Upper lobe of left lung (tissue), 6 donors: ENCODE results near the gene MAP3K14. TPM values are rescaled to one million over a fixed set of nuclear protein-coding genes. Genes with fewer than 3 reads are reported as not detected.

ENCODE experiments used
- ATAC-seq, 2 donors: fragments of 200-7000 bp; cut with Tn5 transposase; one replicate each; pipeline ENCODE4 v1.9.1; 2022; ENCODE audit warnings: mild to moderate bottlenecking in 2 of 2, moderate library complexity in 2 of 2; ENCODE audit not compliant: low FRiP score in 2 of 2
- DNase-seq, 2 donors: peaks; one replicate each; pipeline ENCODE4 v3.0.0-alpha.2; 2019 to 2020
- H3K27ac ChIP-seq, 4 donors: fragments of 200-600 bp; sonication (generic); one replicate each; pipeline ENCODE4 v1.5.1; 2016 to 2019
- H3K27me3 ChIP-seq, 4 donors: fragments of 200-600 bp; sonication (generic); one replicate each; pipeline ENCODE4 v1.5.1; 2017 to 2019
- H3K36me3 ChIP-seq, 4 donors: fragments of 200-600 bp; sonication (generic); one replicate each; pipeline ENCODE4 v1.5.1; 2016 to 2019
- H3K4me1 ChIP-seq, 4 donors: fragments of 200-600 bp; sonication (generic); one replicate each; pipeline ENCODE4 v1.5.1; 2018 to 2019
- H3K4me3 ChIP-seq, 4 donors: fragments of 200-600 bp; sonication (generic); one replicate each; pipeline ENCODE4 v1.5.1; 2017 to 2019; ENCODE audit warnings: mild to moderate bottlenecking in 2 of 4, moderate library complexity in 1 of 4
- H3K9me3 ChIP-seq, 4 donors: fragments of 200-600 bp; sonication (generic); one replicate each; pipeline ENCODE4 v1.5.1; 2018 to 2019
- CTCF ChIP-seq, 6 experiments: fragments of 450-650 bp in 4 of 6; fragments of 200-600 bp in 2 of 6; sonication (generic) in 2 of 6; IDR thresholded peaks; one replicate each; pipeline ENCODE4 v1.5.1; 2016 to 2019; ENCODE audit warnings: antibody characterized with exemption in 6 of 6
- EP300 ChIP-seq, 4 donors: sonication (generic); formaldehyde crosslinking; IDR thresholded peaks; one replicate each; pipeline ENCODE4 v1.5.1; 2017; ENCODE audit warnings: antibody characterized with exemption in 4 of 4, control low read depth in 2 of 4
- POLR2A ChIP-seq, 4 donors: fragments of 450-650 bp; IDR thresholded peaks; one replicate each; pipeline ENCODE4 v1.5.1; 2016 to 2017; ENCODE audit warnings: antibody characterized with exemption in 4 of 4, mild to moderate bottlenecking in 2 of 4
- POLR2AphosphoS5 ChIP-seq, 2 donors: sonication (generic); formaldehyde crosslinking; IDR thresholded peaks; one replicate each; pipeline ENCODE4 v1.5.1; 2017; ENCODE audit warnings: antibody characterized with exemption in 2 of 2
- WGBS, 2 donors: methylation state at CpG; one replicate each; pipeline ENCODE4 v1.1.5; 2017 to 2018; 5-methylcytosine and 5-hydroxymethylcytosine counted together
- total RNA-seq, 6 donors: library from RNA; depleted of rRNA in 4 of 6; stranded (reverse); fragments of >200 nt in 4 of 6; gene quantifications; one replicate each; pipeline versions ENCODE4 v1.1.0 to v1.2.1, GENCODE V29; 2016 to 2021
- donor health status: DM: no; HTN: no; CAD: no; lungs with moderate emphysema.
- donor health status: DM: no; HTN: yes; CAD: no; lungs with severe emphysema.

The MAP3K14 gene
- total RNA-seq, 6 donors from 2014 or later = 11.4 to 17.8 (median 13.5) TPM

GRCh38 chr17:45244725-45245656 lies 71.8 kb downstream of the MAP3K14 start:
- no peaks in the 10 kb centered on the region for H3K27me3 ChIP-seq
- DNase-seq = no peak
- no peak for TF ChIP-seq EP300 (IDR thresholded peaks at IDR 0.05)
- no peak for TF ChIP-seq CTCF (IDR thresholded peaks at IDR 0.05)
- TF ChIP-seq POLR2A (IDR thresholded peaks at IDR 0.05) = no peak
- no peak for TF ChIP-seq POLR2AphosphoS5 (IDR thresholded peaks at IDR 0.05)
- ATAC-seq = no peak
- peaks cover 18 to 48% (median 26%) of the 10 kb centered on the region in 4 donors for H3K4me1 ChIP-seq
- no peak overlapping the region for H3K4me3 ChIP-seq
- H3K27ac ChIP-seq = no peak overlapping the region
- peaks cover 3 to 58% (median 42%) of the 10 kb centered on the region in 4 donors for H3K36me3 ChIP-seq
- H3K9me3 ChIP-seq = no peaks in the 10 kb centered on the region
- WGBS, 2 donors = 94 to 97% methylated on average over 17 to 21 of the region's 21 CpGs

- DNase-seq = peak in 1 of 2 donors; percentile 77
- Histone ChIP-seq H3K27ac (no peak overlapping the region), H3K27me3 (no peaks in the 10 kb centered on the region), H3K4me3 (no peak overlapping the region), H3K36me3 (peaks cover 3 to 68% (median 48%) of the 10 kb centered on the region in 4 donors), H3K4me1 (peaks cover 18 to 44% (median 24%) of the 10 kb centered on the region in 4 donors), H3K9me3 (no peaks in the 10 kb centered on the region)
- TF ChIP-seq POLR2A (IDR thresholded peaks at IDR 0.05) (no peak), POLR2AphosphoS5 (IDR thresholded peaks at IDR 0.05) (no peak), CTCF (IDR thresholded peaks at IDR 0.05) (no peak), EP300 (IDR thresholded peaks at IDR 0.05) (no peak)
- ATAC-seq = no peak
- 85 to 94% methylated on average over 10 to 16 of the region's 18 CpGs for WGBS, 2 donors
Observed at GRCh38 chr17:45243750-45244149, 73.1 kb downstream of the MAP3K14 start.

DNA sequence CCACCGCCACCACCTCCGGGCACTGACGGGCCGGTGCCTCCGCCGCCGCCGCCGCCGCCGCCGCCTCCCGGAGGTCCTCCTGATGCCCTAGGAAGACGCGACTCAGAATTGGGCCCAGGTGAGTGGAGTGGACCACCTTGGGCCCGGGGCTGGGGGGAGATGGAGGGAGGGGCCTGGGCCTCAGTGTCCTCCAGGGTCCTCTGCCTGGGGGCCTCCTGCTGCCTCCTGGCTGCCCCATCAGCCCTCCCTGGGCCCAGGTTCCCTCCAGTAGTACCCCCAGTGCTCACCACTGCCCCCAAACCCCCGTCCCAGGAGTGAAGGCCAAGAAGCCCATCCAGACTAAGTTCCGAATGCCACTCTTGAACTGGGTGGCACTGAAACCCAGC lies 74.8 kb downstream of the MAP3K14 start:
- H3K4me1 ChIP-seq = peaks cover 11 to 27% (median 18%) of the 10 kb centered on the region in 4 donors
- H3K4me3 ChIP-seq = peak overlapping the region in 3 of 4 donors; percentile 35 to 42 (median 38)
- no peaks in the 10 kb centered on the region for H3K27me3 ChIP-seq
- no peak for DNase-seq
- TF ChIP-seq POLR2AphosphoS5 (IDR thresholded peaks at IDR 0.05) = no peak
- TF ChIP-seq CTCF (IDR thresholded peaks at IDR 0.05) = no peak
- TF ChIP-seq EP300 (IDR thresholded peaks at IDR 0.05) = no peak
- no peak for TF ChIP-seq POLR2A (IDR thresholded peaks at IDR 0.05)
- no peak for ATAC-seq
- H3K9me3 ChIP-seq = no peaks in the 10 kb centered on the region
- H3K36me3 ChIP-seq = peaks cover 3 to 84% (median 53%) of the 10 kb centered on the region in 4 donors
- no peak overlapping the region for H3K27ac ChIP-seq
- WGBS, 2 donors = 66 to 72% methylated on average over 2 to 15 of the region's 18 CpGs

- no peaks in the 10 kb centered on the region for H3K9me3 ChIP-seq
- H3K36me3 ChIP-seq = peaks cover 3 to 85% (median 52%) of the 10 kb centered on the region in 4 donors
- peak overlapping the region in 3 of 4 donors; percentile 35 to 42 (median 38) for H3K4me3 ChIP-seq
- ATAC-seq (no peak), DNase-seq (peak; percentile 73 to 91)
- TF ChIP-seq EP300 (IDR thresholded peaks at IDR 0.05) = no peak
- TF ChIP-seq POLR2A (IDR thresholded peaks at IDR 0.05) = no peak
- TF ChIP-seq POLR2AphosphoS5 (IDR thresholded peaks at IDR 0.05) = no peak
- no peak for TF ChIP-seq CTCF (IDR thresholded peaks at IDR 0.05)
- no peaks in the 10 kb centered on the region for H3K27me3 ChIP-seq
- peaks cover 5 to 22% (median 13%) of the 10 kb centered on the region in 4 donors for H3K4me1 ChIP-seq
- 52 to 71% methylated on average over 21 to 31 of the region's 62 CpGs for WGBS, 2 donors
- no peak overlapping the region for H3K27ac ChIP-seq
Observed at GRCh38 chr17:45241328-45242028, 75.3 kb downstream of the MAP3K14 start.
